IPS DF 6.9 (cell line): Measurements from ENCODE around the gene CD68.
A peak's percentile ranks its signal among the peaks of the same experiment; 100 is the strongest.

Experiments used
- DNase-seq: peaks from one replicate; pipeline ENCODE4 v3.0.0-alpha.2; 2013; ENCODE audit warnings: low read depth, low spot score
- H3K27ac ChIP-seq: one replicate; pipeline ENCODE4 v1.5.1; 2013; ENCODE audit warnings: low read length, control low read depth
- H3K27me3 ChIP-seq: 2 replicates; pipeline ENCODE4 v1.6.1; 2013; ENCODE audit warnings: mild to moderate bottlenecking, low read length; ENCODE audit not compliant: control insufficient read depth, insufficient read depth
- H3K36me3 ChIP-seq: 2 replicates; pipeline ENCODE4 v1.6.1; 2013; ENCODE audit warnings: low read length; ENCODE audit not compliant: control insufficient read depth, insufficient read depth
- H3K4me1 ChIP-seq: 2 replicates; pipeline ENCODE4 v1.6.1; 2013; ENCODE audit warnings: low read length; ENCODE audit not compliant: control insufficient read depth, insufficient read depth
- H3K4me3 ChIP-seq: 2 replicates; pipeline ENCODE4 v1.5.1; 2013; ENCODE audit warnings: mild to moderate bottlenecking, low read length
- H3K9me3 ChIP-seq: 2 replicates; pipeline ENCODE4 v1.6.1; 2013; ENCODE audit warnings: low read length, inconsistent platforms; ENCODE audit not compliant: control insufficient read depth, insufficient read depth
- WGBS: extraction: QIAGEN DNeasy Blood & Tissue Kit; methylation state at CpG from one replicate; pipeline ENCODE4 v1.1.7; 2013; ENCODE audit warnings: mixed read lengths, missing lambda C conversion rate; ENCODE audit not compliant: insufficient read length, insufficient coverage; 5-methylcytosine and 5-hydroxymethylcytosine counted together

Gene CD68

DNA sequence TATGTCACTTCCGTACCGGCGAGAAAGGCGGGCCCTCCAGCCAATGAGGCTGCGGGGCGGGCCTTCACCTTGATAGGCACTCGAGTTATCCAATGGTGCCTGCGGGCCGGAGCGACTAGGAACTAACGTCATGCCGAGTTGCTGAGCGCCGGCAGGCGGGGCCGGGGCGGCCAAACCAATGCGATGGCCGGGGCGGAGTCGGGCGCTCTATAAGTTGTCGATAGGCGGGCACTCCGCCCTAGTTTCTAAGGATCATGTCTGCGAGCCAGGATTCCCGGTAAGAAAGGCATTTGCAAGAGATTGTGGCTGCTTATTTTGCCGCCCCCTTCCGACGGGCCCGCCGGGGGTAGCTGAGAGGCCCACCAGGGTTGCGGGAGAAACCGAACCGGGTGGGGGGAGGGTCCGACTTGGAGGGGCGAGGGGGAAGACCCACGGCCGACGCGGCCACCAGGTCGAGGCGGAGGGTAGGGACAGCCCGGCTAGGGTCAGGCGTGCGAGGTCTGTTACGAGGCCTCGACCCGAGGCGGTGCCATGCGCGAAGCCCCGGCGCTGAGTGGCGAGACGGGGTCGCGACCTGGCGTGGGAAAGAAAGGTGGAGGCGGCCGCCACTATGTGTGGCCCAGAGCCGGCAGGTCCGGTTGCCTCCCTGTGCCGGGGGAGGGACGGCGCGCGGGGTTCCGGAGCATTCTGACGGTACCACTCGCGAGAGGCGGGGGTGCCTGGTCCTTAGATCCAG is 6.7 kb upstream of the CD68 start:
- Histone ChIP-seq H3K4me3 (peak overlapping the region; percentile 94), H3K4me1 (no peaks in the 10 kb centered on the region; the same call in 1 of the 2 replicates), H3K36me3 (peaks cover 49% of the 10 kb centered on the region), H3K27ac (no peak overlapping the region), H3K9me3 (no peaks in the 10 kb centered on the region), H3K27me3 (no peaks in the 10 kb centered on the region)
- peak; percentile 97 for DNase-seq
- no CpG with 5 or more reads among the region's 73 CpGs for WGBS

DNA sequence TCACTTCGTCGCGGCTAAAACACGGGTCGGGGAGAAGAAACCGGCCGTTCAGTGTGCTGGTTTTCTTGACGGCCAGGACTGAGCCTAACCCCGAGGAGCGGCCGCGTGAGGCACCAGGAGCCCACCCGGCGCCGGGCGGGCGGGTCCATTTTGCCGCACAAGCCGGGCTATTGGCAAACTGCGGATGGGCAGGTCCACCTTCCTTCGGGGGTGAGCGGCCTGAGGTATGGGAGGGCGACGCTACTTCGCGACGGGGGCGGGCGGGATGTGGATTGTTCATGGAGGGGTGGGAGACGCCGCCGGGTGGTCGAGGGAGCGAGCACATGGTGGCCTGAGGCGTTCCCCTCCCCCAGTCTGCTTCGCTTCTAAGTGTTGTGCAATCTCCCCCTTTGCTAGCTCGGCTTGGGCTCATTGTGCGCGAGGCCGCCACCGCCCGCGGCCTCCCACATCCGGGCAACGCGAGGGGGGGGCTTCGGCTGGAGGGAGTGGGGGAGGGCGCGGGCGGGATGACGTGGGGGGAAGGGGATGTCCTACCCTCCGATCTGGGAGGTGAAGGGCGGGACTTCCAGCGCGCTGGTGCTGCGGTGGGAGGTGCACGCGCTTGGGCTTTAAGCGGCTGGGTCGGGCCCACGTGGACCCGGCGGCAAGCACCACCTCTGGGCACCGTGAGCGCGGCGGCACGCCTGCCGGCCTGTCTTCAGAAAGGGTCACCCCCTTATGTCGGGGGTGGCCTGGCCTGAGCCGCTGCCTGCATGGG is 5.9 kb upstream of the CD68 start:
- Histone ChIP-seq H3K27me3 (no peaks in the 10 kb centered on the region), H3K27ac (no peak overlapping the region), H3K4me1 (no peaks in the 10 kb centered on the region; the same call in 1 of the 2 replicates), H3K36me3 (peaks cover 54% of the 10 kb centered on the region), H3K4me3 (peak overlapping the region; percentile 94), H3K9me3 (no peaks in the 10 kb centered on the region)
- no peak for DNase-seq
- WGBS, result no CpG with 5 or more reads among the region's 71 CpGs

DNA sequence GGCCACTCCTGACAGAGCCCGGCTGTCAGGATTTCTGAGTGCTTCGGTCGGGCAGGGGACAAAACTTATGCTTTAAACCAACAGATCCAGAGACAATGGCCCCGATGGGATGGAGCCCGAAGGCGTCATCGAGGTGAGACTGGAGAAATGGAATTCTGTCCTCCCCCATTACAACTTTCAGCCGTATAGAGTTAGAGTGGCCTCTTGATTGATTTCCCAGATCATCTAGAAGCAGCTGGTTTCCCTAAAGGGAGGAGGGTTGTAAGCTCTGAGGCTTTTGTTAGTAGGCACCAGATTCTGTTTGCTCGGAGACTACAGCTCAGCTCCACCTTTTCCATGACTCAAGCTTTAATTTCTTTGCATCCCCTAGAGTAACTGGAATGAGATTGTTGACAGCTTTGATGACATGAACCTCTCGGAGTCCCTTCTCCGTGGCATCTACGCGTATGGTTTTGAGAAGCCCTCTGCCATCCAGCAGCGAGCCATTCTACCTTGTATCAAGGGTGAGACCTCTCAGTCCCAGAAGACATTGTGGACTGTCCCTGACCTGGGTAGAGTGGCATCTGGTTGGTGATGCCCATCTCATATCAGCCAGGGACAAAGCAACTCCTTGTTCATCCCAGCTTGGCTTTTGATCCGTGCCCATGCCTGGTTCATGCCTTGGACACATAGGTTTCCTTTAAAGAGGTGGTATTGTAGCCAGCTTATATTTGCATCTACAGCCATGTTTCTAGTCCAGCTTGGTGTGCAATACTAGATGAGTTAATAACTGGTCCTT is 5.1 kb upstream of the CD68 start:
- WGBS, result no CpG with 5 or more reads among the region's 15 CpGs
- no peaks in the 10 kb centered on the region for H3K27me3 ChIP-seq
- DNase-seq, result no peak
- H3K36me3 ChIP-seq, result peaks cover 51% of the 10 kb centered on the region
- H3K27ac ChIP-seq, result no peak overlapping the region
- H3K4me1 ChIP-seq, result no peaks in the 10 kb centered on the region; the same call in 1 of the 2 replicates
- peak overlapping the region; percentile 94; the same call in 1 of the 2 replicates for H3K4me3 ChIP-seq
- no peaks in the 10 kb centered on the region for H3K9me3 ChIP-seq

DNA sequence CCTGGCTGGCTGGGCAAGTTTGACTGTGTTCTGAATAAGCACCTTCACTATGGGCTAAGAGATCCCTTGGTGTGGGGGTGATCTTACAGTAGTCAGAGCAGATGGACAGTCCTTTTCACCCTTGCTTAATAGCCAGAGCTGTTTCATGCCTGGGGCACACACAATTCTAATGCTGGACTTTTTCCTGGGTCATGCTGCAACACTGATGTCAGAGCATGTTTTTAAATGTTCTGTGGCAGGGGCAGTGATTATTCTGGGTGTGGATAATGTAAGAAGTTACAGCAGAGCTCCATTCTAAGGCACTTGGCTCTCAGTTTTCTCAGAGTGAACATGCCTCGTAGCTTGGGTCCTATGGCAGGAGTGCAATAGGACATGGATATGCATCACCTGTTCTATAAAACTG is 4.0 kb upstream of the CD68 start:
- DNase-seq, result no peak
- Histone ChIP-seq H3K9me3 (no peaks in the 10 kb centered on the region), H3K4me1 (peaks cover 3% of the 10 kb centered on the region), H3K27ac (no peak overlapping the region), H3K27me3 (no peaks in the 10 kb centered on the region), H3K4me3 (no peak overlapping the region), H3K36me3 (peaks cover 46% of the 10 kb centered on the region)
- no CpG with 5 or more reads among the region's 1 CpG for WGBS

DNA sequence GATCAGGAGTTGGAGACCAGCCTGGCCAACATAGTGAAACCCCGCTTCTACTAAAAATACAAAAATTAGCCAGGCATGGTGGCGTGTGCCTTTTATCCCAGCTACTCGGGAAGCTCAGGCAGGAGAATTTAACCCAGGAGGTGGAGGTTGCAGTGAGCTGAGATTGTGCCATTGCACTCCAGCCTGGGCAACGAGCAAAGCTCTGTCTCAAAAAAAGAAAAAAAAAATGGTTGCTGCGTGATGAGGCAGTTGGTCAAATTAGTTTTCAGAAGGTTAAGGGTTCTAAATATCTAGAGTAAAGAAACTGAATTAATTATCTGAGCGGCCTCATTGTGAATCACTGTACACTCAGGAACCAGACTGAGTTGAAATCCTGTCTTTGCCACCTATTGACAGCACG is 3.5 kb upstream of the CD68 start:
- no CpG with 5 or more reads among the region's 7 CpGs for WGBS
- Histone ChIP-seq H3K4me1 (peaks cover 3% of the 10 kb centered on the region), H3K27ac (no peak overlapping the region), H3K27me3 (no peaks in the 10 kb centered on the region), H3K36me3 (peaks cover 42% of the 10 kb centered on the region), H3K4me3 (no peak overlapping the region), H3K9me3 (no peaks in the 10 kb centered on the region)
- no peak for DNase-seq

DNA sequence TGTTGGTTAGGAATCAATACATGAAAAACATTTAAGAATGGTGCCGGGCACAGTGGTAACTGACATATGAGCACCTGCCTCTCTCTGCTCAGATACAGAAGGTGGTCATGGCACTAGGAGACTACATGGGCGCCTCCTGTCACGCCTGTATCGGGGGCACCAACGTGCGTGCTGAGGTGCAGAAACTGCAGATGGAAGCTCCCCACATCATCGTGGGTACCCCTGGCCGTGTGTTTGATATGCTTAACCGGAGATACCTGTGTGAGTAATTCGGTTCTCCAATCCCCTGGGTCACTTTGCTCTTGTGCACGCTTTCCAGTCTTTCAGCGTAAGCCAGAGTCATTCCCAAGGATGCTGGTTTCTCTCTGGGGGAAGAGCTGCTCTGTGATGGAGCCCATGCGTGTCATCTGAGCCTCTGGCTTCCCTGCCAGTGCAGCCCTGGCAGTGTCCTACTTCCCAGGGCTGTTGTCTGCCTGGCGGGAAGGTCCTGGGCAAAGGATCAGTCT is 3.0 kb upstream of the CD68 start:
- no peak overlapping the region for H3K4me3 ChIP-seq

GRCh38 chr17:7577327-7578199 is 1.9 kb upstream of the CD68 start:
- H3K27me3 ChIP-seq, result no peaks in the 10 kb centered on the region
- H3K36me3 ChIP-seq, result peaks cover 39% of the 10 kb centered on the region
- H3K4me1 ChIP-seq, result peaks cover 3% of the 10 kb centered on the region
- no CpG with 5 or more reads among the region's 17 CpGs for WGBS
- H3K27ac ChIP-seq, result no peak overlapping the region
- H3K4me3 ChIP-seq, result no peak overlapping the region
- no peaks in the 10 kb centered on the region for H3K9me3 ChIP-seq
- DNase-seq, result no peak

More for the DNA sequence above, 3.0 kb upstream of the CD68 start:
- Histone ChIP-seq H3K36me3 (peaks cover 39% of the 10 kb centered on the region), H3K4me1 (peaks cover 3% of the 10 kb centered on the region), H3K27me3 (no peaks in the 10 kb centered on the region), H3K9me3 (no peaks in the 10 kb centered on the region), H3K27ac (no peak overlapping the region)
- no CpG with 5 or more reads among the region's 14 CpGs for WGBS
- DNase-seq, result no peak

DNA sequence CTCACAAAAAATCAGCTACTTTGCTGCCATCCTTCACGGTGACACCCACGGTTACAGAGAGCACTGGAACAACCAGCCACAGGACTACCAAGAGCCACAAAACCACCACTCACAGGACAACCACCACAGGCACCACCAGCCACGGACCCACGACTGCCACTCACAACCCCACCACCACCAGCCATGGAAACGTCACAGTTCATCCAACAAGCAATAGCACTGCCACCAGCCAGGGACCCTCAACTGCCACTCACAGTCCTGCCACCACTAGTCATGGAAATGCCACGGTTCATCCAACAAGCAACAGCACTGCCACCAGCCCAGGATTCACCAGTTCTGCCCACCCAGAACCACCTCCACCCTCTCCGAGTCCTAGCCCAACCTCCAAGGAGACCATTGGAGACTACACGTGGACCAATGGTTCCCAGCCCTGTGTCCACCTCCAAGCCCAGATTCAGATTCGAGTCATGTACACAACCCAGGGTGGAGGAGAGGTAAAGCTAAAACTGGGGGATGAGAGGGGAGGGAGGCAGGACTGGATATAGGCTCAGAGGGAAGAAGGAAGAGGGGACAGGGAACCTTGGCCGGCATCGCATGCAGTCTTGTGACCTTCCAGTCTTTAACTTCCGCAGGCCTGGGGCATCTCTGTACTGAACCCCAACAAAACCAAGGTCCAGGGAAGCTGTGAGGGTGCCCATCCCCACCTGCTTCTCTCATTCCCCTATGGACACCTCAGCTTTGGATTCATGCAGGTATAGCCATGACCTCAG is 581 bp downstream of the CD68 start:
- Histone ChIP-seq H3K27me3 (no peaks in the 10 kb centered on the region), H3K9me3 (no peaks in the 10 kb centered on the region), H3K4me3 (no peak overlapping the region), H3K4me1 (peaks cover 5% of the 10 kb centered on the region), H3K27ac (no peak overlapping the region), H3K36me3 (peaks cover 28% of the 10 kb centered on the region)
- no CpG with 5 or more reads among the region's 12 CpGs for WGBS
- no peak for DNase-seq
